Fibroblast of upper back skin (primary cell): ENCODE data around the gene OR6Y1.

ENCODE experiments used
- DNase-seq: peaks from one replicate; pipeline ENCODE4 v3.0.0-alpha.2; 2013

Gene OR6Y1

GRCh38 chr1:158496374-158496773, 57.8 kb downstream of the OR6Y1 start:
- DNase-seq, result no peak

DNA sequence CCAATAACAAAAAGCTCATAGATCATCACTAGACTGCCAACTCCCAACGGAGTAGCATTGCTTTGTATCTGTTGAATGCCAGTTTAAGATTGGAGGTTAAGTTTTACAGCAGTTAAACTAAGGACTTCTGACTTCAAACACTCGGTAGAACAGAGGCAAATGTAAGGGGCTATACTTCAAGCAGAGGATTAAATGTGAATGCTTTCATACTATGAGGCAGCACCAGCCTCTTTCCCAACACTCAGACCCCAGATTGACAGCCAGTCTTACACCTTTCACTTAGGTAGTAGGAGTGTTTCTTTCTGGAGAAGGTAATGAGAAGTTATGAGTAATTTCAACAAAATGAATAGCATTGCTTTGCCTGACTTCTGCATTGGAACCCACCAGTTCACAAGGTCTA, 59.4 kb downstream of the OR6Y1 start:
- no peak for DNase-seq
